ENCODE data around the gene LIPC.

The LIPC gene

DNA sequence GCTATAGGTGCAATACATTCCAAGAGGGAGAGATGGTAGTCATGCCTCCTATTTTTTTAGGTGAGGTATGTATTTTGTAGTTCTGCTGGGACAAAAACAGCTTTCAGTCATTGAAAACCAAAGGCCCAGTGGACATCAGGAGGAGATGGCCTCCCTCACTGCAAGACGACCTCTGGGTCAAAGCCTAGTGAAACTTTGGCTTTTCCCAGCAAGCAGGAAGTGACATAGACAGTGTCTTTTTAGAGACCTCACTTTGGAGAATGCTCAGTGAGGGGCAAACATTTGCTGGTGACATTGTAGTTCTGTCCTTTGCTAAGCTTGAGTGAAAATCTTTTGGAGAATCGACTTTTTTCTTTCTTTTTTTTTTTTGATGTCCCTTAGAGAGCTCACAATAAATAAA lies 27.3 kb downstream of the LIPC start:
- no peak overlapping the region for H2BK120ac ChIP-seq (ENCODE audit: low read depth, low read length)
- H4K8ac ChIP-seq (ENCODE audit: low read depth, low read length): no peak overlapping the region
- no peak overlapping the region for H3K27ac ChIP-seq (ENCODE audit: low read depth, low read length)
- H3K18ac ChIP-seq (ENCODE audit: low read length): no peak overlapping the region
- H2BK5ac ChIP-seq (ENCODE audit: low read length): no peak overlapping the region
- no peaks in the 10 kb centered on the region for H3K4me1 ChIP-seq (ENCODE audit: control insufficient read depth, low read depth, low read length)
- whole genome bisulfite sequencing (ENCODE audit: extremely low coverage, insufficient coverage, low lambda C conversion rate): no CpG with 5 or more reads among the region's 2 CpGs
- H3K4me3 ChIP-seq (ENCODE audit: low read length): no peak overlapping the region
- no peaks in the 10 kb centered on the region for H3K36me3 ChIP-seq (ENCODE audit: control insufficient read depth, insufficient read depth, low read length)
- H2BK15ac ChIP-seq (replicated peaks; ENCODE audit: low read depth): no peak overlapping the region
- H3K4ac ChIP-seq (ENCODE audit: low read depth, low read length): no peak overlapping the region
- no peak overlapping the region for H2AK5ac ChIP-seq (ENCODE audit: low read length)
- H3K27me3 ChIP-seq (ENCODE audit: insufficient read depth, low read length, poor library complexity): no peaks in the 10 kb centered on the region
- no peaks in the 10 kb centered on the region for H3K79me2 ChIP-seq (ENCODE audit: control insufficient read depth, insufficient read depth, low read length)
- no peak overlapping the region for H3K9ac ChIP-seq (ENCODE audit: low read length)
- H4K5ac ChIP-seq (ENCODE audit: low read length): no peak overlapping the region
- H3K4me2 ChIP-seq (ENCODE audit: low read length): no peak overlapping the region
- no peak for DNase-seq
- no peaks in the 10 kb centered on the region for H3K79me1 ChIP-seq (ENCODE audit: low read length)
- H3K23ac ChIP-seq (ENCODE audit: low read length): no peak overlapping the region
- H3K56ac ChIP-seq (ENCODE audit: low read length): no peak overlapping the region

DNA sequence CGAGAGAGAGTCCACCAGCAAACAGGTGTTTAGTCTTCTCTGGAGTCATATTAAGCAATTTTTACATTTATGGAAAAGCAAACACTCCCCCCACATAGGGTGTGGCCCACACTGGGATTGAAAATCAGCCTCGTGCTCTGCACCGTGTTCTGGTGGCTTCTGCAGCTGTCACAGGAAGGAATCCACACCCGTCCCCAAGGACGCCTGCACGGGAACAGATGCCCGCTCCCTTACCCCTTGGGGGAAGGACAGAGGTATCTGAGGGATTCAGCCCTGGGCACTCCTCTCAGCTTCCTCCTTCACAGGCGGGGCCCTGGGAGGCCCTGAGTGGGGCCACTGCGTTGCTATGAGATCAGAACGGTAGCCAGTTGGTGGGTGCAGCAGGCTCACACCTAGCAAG lies 27.8 kb downstream of the LIPC start:
- no CpG with 5 or more reads among the region's 10 CpGs for WGBS (ENCODE audit: extremely low coverage, insufficient coverage, low lambda C conversion rate)
- Histone ChIP-seq H2BK5ac (ENCODE audit: low read length) (no peak overlapping the region), H3K56ac (ENCODE audit: low read length) (no peak overlapping the region), H3K23ac (ENCODE audit: low read length) (no peak overlapping the region), H3K79me1 (ENCODE audit: low read length) (no peaks in the 10 kb centered on the region), H3K36me3 (ENCODE audit: control insufficient read depth, insufficient read depth, low read length) (no peaks in the 10 kb centered on the region), H3K4me2 (ENCODE audit: low read length) (no peak overlapping the region), H3K18ac (ENCODE audit: low read length) (no peak overlapping the region), H3K9ac (ENCODE audit: low read length) (no peak overlapping the region), H3K27me3 (ENCODE audit: insufficient read depth, low read length, poor library complexity) (no peaks in the 10 kb centered on the region), H2BK15ac (replicated peaks; ENCODE audit: low read depth) (no peak overlapping the region), H3K4ac (ENCODE audit: low read depth, low read length) (no peak overlapping the region), H4K8ac (ENCODE audit: low read depth, low read length) (no peak overlapping the region), H4K5ac (ENCODE audit: low read length) (no peak overlapping the region), H3K4me3 (ENCODE audit: low read length) (no peak overlapping the region), H3K79me2 (ENCODE audit: control insufficient read depth, insufficient read depth, low read length) (no peaks in the 10 kb centered on the region), H3K27ac (ENCODE audit: low read depth, low read length) (no peak overlapping the region), H2BK120ac (ENCODE audit: low read depth, low read length) (no peak overlapping the region), H3K4me1 (ENCODE audit: control insufficient read depth, low read depth, low read length) (no peaks in the 10 kb centered on the region), H2AK5ac (ENCODE audit: low read length) (no peak overlapping the region)
- no peak for DNase-seq

GRCh38 chr15:58460116-58460790 lies 28.5 kb downstream of the LIPC start:
- no peak overlapping the region for H3K4me3 ChIP-seq (ENCODE audit: low read length)
- H2BK120ac ChIP-seq (ENCODE audit: low read depth, low read length): no peak overlapping the region
- H3K4me1 ChIP-seq (ENCODE audit: control insufficient read depth, low read depth, low read length): no peaks in the 10 kb centered on the region
- no peak overlapping the region for H3K4ac ChIP-seq (ENCODE audit: low read depth, low read length)
- no peak overlapping the region for H3K4me2 ChIP-seq (ENCODE audit: low read length)
- no peaks in the 10 kb centered on the region for H3K79me1 ChIP-seq (ENCODE audit: low read length)
- no peak overlapping the region for H4K5ac ChIP-seq (ENCODE audit: low read length)
- H2BK15ac ChIP-seq (replicated peaks; ENCODE audit: low read depth): no peak overlapping the region
- H3K18ac ChIP-seq (ENCODE audit: low read length): no peak overlapping the region
- no peak overlapping the region for H3K9ac ChIP-seq (ENCODE audit: low read length)
- no peaks in the 10 kb centered on the region for H3K27me3 ChIP-seq (ENCODE audit: insufficient read depth, low read length, poor library complexity)
- H3K23ac ChIP-seq (ENCODE audit: low read length): no peak overlapping the region
- H3K27ac ChIP-seq (ENCODE audit: low read depth, low read length): no peak overlapping the region
- DNase-seq: no peak
- no peak overlapping the region for H4K8ac ChIP-seq (ENCODE audit: low read depth, low read length)
- no peak overlapping the region for H2BK5ac ChIP-seq (ENCODE audit: low read length)
- H3K79me2 ChIP-seq (ENCODE audit: control insufficient read depth, insufficient read depth, low read length): no peaks in the 10 kb centered on the region
- no peaks in the 10 kb centered on the region for H3K36me3 ChIP-seq (ENCODE audit: control insufficient read depth, insufficient read depth, low read length)
- no peak overlapping the region for H3K56ac ChIP-seq (ENCODE audit: low read length)
- WGBS (ENCODE audit: extremely low coverage, insufficient coverage, low lambda C conversion rate): no CpG with 5 or more reads among the region's 10 CpGs
- H2AK5ac ChIP-seq (ENCODE audit: low read length): no peak overlapping the region

GRCh38 chr15:58460872-58461271 lies 29.1 kb downstream of the LIPC start:
- H3K4me2 ChIP-seq (ENCODE audit: low read length): no peak overlapping the region
- no peak overlapping the region for H2BK15ac ChIP-seq (replicated peaks; ENCODE audit: low read depth)
- H2BK120ac ChIP-seq (ENCODE audit: low read depth, low read length): no peak overlapping the region
- no peak overlapping the region for H3K4me3 ChIP-seq (ENCODE audit: low read length)
- H2BK5ac ChIP-seq (ENCODE audit: low read length): no peak overlapping the region
- H3K27ac ChIP-seq (ENCODE audit: low read depth, low read length): no peak overlapping the region
- no peak overlapping the region for H3K9ac ChIP-seq (ENCODE audit: low read length)
- no peak overlapping the region for H3K23ac ChIP-seq (ENCODE audit: low read length)
- no peak overlapping the region for H3K4ac ChIP-seq (ENCODE audit: low read depth, low read length)
- no peak overlapping the region for H4K5ac ChIP-seq (ENCODE audit: low read length)
- H3K27me3 ChIP-seq (ENCODE audit: insufficient read depth, low read length, poor library complexity): no peaks in the 10 kb centered on the region
- H2AK5ac ChIP-seq (ENCODE audit: low read length): no peak overlapping the region
- H3K18ac ChIP-seq (ENCODE audit: low read length): no peak overlapping the region
- H4K8ac ChIP-seq (ENCODE audit: low read depth, low read length): no peak overlapping the region
- H3K36me3 ChIP-seq (ENCODE audit: control insufficient read depth, insufficient read depth, low read length): no peaks in the 10 kb centered on the region
- H3K56ac ChIP-seq (ENCODE audit: low read length): no peak overlapping the region
- no peaks in the 10 kb centered on the region for H3K79me2 ChIP-seq (ENCODE audit: control insufficient read depth, insufficient read depth, low read length)
- no CpG with 5 or more reads among the region's 3 CpGs for WGBS (ENCODE audit: extremely low coverage, insufficient coverage, low lambda C conversion rate)
- H3K79me1 ChIP-seq (ENCODE audit: low read length): no peaks in the 10 kb centered on the region
- H3K4me1 ChIP-seq (ENCODE audit: control insufficient read depth, low read depth, low read length): no peaks in the 10 kb centered on the region
- DNase-seq: no peak

- no peaks in the 10 kb centered on the region for H3K79me1 ChIP-seq (ENCODE audit: low read length)
- H3K27me3 ChIP-seq (ENCODE audit: insufficient read depth, low read length, poor library complexity): no peaks in the 10 kb centered on the region
- no peak overlapping the region for H2BK5ac ChIP-seq (ENCODE audit: low read length)
- no peak overlapping the region for H4K8ac ChIP-seq (ENCODE audit: low read depth, low read length)
- no peak overlapping the region for H3K9ac ChIP-seq (ENCODE audit: low read length)
- H3K27ac ChIP-seq (ENCODE audit: low read depth, low read length): no peak overlapping the region
- no peak overlapping the region for H3K4ac ChIP-seq (ENCODE audit: low read depth, low read length)
- H3K4me1 ChIP-seq (ENCODE audit: control insufficient read depth, low read depth, low read length): no peaks in the 10 kb centered on the region
- H3K4me3 ChIP-seq (ENCODE audit: low read length): no peak overlapping the region
- no peak overlapping the region for H2BK120ac ChIP-seq (ENCODE audit: low read depth, low read length)
- H3K79me2 ChIP-seq (ENCODE audit: control insufficient read depth, insufficient read depth, low read length): no peaks in the 10 kb centered on the region
- no peak overlapping the region for H3K18ac ChIP-seq (ENCODE audit: low read length)
- H3K36me3 ChIP-seq (ENCODE audit: control insufficient read depth, insufficient read depth, low read length): no peaks in the 10 kb centered on the region
- H3K4me2 ChIP-seq (ENCODE audit: low read length): no peak overlapping the region
- H2AK5ac ChIP-seq (ENCODE audit: low read length): no peak overlapping the region
- no peak overlapping the region for H3K56ac ChIP-seq (ENCODE audit: low read length)
- no CpG with 5 or more reads among the region's 4 CpGs for WGBS (ENCODE audit: extremely low coverage, insufficient coverage, low lambda C conversion rate)
- no peak overlapping the region for H3K23ac ChIP-seq (ENCODE audit: low read length)
- peak; percentile 58 for DNase-seq
- H4K5ac ChIP-seq (ENCODE audit: low read length): no peak overlapping the region
- no peak overlapping the region for H2BK15ac ChIP-seq (replicated peaks; ENCODE audit: low read depth)
Measured at GRCh38 chr15:58462547-58462946, 30.8 kb downstream of the LIPC start.
